PC-9 (cell line): ENCODE data around the gene DRG1.

Source experiments
- EZH2 ChIP-seq: fragments of 200-600 bp; sonication (generic); IDR thresholded peaks from 2 replicates; pipeline ENCODE4 v1.8.0; 2017; ENCODE audit warnings: antibody characterized with exemption, low read depth
- TF ChIP-seq, protein P1 (sequence below): fragments of 200-600 bp; sonication (generic); conservative IDR thresholded peaks from 2 replicates; pipeline ENCODE4 v1.6.1; 2017; ENCODE audit warnings: mixed run types, antibody characterized with exemption, mild to moderate bottlenecking, moderate library complexity

DNA sequence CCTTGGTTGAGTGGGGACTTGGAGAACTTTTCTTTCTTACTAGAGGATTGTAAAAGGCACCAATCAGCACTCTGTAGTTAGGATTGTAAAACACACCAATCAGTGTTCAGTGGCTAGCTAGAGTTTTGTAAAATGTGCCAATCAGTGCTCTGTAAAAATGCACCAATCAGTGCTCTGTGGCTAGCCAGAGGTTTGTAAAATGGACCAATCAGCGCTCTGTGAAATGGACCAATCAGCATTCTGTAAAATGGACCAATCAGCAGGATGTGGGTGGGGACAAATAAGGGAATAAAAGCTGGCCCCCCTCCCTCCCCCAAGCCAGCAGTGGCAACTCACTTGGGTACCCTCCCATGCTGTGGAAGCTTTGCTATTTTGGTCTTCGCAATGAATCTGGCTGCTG is 5.5 kb upstream of the DRG1 start:
- TF ChIP-seq, protein P1, sequence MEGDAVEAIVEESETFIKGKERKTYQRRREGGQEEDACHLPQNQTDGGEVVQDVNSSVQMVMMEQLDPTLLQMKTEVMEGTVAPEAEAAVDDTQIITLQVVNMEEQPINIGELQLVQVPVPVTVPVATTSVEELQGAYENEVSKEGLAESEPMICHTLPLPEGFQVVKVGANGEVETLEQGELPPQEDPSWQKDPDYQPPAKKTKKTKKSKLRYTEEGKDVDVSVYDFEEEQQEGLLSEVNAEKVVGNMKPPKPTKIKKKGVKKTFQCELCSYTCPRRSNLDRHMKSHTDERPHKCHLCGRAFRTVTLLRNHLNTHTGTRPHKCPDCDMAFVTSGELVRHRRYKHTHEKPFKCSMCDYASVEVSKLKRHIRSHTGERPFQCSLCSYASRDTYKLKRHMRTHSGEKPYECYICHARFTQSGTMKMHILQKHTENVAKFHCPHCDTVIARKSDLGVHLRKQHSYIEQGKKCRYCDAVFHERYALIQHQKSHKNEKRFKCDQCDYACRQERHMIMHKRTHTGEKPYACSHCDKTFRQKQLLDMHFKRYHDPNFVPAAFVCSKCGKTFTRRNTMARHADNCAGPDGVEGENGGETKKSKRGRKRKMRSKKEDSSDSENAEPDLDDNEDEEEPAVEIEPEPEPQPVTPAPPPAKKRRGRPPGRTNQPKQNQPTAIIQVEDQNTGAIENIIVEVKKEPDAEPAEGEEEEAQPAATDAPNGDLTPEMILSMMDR, result no peak
- no peak for TF ChIP-seq EZH2
